Measurements from ENCODE around the gene GNAO1.
A peak's percentile ranks its signal among the peaks of the same experiment; 100 is the strongest.

Gene GNAO1

GRCh38 chr16:56265746-56266145 lies 74.5 kb downstream of the GNAO1 start:
- no peak for DNase-seq (ENCODE audit: low spot score)

- DNase-seq (ENCODE audit: low spot score): no peak
Measured at GRCh38 chr16:56266641-56267607, 75.6 kb downstream of the GNAO1 start.

- no peak for DNase-seq (ENCODE audit: low spot score)
Measured at GRCh38 chr16:56267888-56268287, 76.6 kb downstream of the GNAO1 start.

GRCh38 chr16:56268799-56269198 lies 77.5 kb downstream of the GNAO1 start:
- no peak for DNase-seq (ENCODE audit: low spot score)

DNA sequence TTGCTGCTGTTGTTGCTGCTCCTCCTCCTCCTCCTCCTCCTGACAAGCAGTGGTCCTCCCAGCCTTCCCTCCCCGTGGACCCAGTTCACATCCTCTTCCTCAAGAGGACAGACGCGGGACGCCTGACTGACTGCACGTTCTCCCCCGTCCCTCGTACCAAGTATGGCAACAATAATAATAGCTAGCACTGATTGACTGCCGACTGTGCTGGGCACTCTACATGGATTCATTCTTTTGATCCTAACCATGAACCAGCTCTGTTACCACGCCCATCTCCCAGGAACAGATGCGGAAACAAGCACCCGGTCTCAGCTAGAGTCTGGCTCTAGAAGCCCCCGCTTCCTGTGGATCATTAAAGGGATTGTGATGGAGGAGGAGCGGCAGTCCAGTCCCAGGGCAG lies 78.0 kb downstream of the GNAO1 start:
- DNase-seq (ENCODE audit: low spot score): no peak

- DNase-seq (ENCODE audit: low spot score): no peak
Measured at GRCh38 chr16:56269811-56270684, 78.8 kb downstream of the GNAO1 start.

GRCh38 chr16:56270828-56271227 lies 79.5 kb downstream of the GNAO1 start:
- no peak for DNase-seq (ENCODE audit: low spot score)

DNA sequence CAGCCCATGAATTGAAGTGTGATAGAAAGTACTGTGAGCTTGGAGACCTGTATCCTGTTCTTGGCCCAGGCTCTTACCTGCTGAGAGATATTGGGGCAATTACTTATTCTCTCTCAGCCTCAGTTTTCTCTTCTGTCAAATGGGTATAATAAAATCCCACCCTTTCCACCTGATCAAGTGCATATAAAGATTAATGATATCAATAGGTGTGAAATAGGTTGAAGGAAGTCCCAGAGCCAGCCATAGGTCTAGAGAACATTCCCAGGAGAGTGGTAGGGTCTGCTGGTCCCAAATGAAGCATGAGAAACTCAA lies 81.2 kb downstream of the GNAO1 start:
- no peak for DNase-seq (ENCODE audit: low spot score)

DNA sequence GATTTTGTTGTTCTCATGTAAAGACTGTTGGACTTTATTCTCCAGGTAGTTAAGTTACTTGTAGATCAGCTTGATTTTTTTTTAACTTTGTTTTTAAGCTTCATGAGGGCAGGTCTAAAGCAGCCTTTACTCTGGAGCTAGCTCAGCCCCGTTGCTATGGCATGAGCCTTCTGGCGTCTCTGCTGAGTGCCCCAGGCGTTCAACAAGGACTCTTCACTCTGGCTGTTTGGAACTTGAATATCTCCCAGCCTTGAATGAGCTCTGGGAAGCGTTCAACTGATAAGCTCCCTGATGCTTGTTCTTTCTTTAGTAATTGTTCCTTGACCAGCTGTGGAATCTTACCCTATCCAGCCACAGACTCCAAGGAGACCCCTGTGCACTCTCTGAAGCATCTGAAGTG lies 82.3 kb downstream of the GNAO1 start:
- no peak for DNase-seq (ENCODE audit: low spot score)

DNA sequence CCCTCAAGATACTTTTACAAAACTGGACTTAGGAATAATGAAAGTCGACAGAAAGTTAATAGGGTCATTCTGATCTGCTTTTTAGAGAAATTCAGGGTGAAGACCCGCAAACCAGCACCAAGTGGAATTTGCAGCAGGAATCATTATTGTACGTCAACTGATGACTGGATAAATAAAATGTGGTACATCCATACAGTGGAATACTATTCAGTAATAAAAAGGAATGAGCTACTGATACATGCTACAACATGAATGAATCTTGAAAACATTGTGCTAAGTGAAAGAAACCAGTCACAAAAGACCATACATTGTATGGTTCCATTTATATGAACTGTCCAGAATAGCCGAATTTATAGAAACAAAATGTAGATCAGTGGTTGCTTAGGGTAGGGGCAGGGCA lies 83.1 kb downstream of the GNAO1 start:
- DNase-seq (ENCODE audit: low spot score): no peak

GRCh38 chr16:56275076-56275475 lies 83.8 kb downstream of the GNAO1 start:
- no peak for DNase-seq (ENCODE audit: low spot score)

GRCh38 chr16:56275801-56276200 lies 84.5 kb downstream of the GNAO1 start:
- DNase-seq (ENCODE audit: low spot score): no peak

DNA sequence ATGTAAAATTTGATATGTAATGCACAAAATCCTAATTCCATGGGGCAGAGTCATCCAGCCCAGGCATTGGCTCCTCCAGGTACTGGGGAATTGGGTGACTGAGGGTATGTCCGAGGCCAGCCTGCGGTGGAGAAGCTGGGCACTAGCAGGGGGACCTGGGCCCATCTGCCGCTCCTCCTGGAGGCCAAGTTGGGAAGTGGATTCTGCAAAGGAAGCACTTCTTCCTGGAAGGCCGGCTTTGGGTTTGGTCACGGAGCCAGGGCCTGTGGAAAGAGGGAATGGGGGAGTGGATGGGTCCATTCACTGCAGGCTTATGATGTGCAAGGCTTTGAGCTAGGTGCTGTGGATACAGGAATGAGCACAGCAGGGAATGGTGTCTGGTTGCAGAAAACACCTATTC lies 85.8 kb downstream of the GNAO1 start:
- no peak for DNase-seq (ENCODE audit: low spot score)

DNA sequence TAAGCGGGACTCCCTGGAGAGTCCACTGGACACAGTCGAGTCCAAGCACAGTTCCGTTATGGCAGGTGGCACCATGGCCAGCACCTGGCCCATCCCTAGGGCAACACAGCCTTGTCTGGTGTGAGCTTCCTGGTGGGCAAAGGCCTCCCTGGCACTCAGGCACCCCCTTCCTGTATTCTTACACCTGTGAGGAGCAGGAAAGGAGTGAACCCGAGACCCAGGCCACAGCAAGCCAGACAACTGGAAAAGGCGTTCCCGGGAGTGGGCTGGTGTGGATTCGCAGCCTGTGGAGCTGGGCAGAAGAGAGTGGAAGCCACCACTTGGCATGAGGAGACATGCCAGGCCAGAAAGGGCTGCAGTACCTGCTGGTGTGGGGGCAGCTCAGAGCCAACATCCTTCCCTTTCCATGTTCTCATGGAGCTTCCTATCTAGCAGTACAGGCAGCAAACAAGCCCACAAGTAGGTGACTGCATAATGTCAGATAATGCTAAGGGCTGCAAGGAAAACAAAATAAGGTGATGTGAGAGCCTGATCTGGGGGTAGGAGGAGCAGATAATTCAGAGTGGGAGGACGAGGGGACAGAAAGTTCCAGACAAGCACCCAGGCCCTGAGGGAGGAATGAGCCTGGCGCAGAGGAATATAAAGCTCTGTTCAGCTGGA lies 87.0 kb downstream of the GNAO1 start:
- no peak for DNase-seq (ENCODE audit: low spot score)

DNA sequence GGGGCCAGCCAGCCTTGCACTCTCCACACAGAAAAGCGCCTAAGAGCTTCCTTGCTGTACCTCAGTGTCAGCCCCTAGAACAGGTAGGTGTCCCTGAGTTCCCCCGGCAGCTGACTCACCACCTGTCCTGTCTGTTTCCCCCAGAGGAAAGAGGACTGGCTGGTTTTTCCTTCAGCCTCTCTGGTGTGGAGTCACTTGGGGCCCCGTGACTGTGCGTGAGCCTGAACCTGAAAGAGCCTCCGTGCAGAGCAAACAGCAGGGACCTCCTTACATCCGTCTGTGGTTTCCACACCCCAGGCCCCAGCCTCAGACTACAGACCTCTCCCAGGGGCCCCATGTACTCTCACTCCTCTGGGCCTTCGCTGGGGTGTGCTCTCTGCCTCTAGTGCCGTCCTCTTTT lies 87.8 kb downstream of the GNAO1 start:
- DNase-seq (ENCODE audit: low spot score): peak; percentile 50

DNA sequence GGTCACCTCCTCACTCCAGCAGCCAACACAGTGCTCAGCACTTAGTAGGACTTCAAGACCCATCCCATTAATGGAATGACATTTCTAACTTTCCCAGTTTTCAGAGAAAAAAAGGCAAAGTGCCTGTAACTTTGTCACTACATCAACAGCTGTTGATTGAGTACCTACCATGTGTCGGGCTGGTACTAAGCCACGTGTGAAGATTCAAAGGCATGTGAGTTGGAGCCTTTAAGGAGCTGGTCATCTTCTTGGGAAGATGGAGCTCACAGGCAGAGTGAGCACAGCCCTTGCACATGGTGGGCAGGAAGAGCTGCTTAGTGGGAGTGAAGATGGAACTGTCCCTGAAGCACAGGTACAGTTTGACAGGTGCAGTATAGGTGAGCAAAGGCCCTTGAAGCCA lies 88.6 kb downstream of the GNAO1 start:
- DNase-seq (ENCODE audit: low spot score): no peak

- DNase-seq (ENCODE audit: low spot score): no peak
Measured at GRCh38 chr16:56281249-56281805, 90.0 kb downstream of the GNAO1 start.

- DNase-seq (ENCODE audit: low spot score): no peak
Measured at GRCh38 chr16:56282451-56282850, 91.2 kb downstream of the GNAO1 start.

DNA sequence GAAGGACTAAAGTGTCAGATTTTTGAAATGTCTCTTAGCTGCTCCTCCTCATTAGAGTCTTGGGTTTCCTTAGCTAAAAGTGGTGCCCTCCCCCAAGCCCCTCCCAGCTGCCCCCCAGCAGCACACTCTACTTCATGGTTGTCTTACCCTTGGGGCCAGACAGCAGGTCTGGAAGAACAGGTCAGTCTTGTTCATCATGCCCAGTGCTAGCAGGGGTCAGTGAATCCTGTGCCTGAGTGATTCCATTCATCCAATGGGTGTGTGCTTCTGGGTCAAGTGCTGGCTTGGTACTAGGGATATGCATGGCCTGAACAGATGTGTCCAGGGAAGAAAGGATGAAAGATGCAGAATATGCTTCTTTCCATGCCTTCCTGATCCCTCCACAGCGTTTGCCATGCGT lies 93.2 kb downstream of the GNAO1 start:
- DNase-seq (ENCODE audit: low spot score): no peak

DNA sequence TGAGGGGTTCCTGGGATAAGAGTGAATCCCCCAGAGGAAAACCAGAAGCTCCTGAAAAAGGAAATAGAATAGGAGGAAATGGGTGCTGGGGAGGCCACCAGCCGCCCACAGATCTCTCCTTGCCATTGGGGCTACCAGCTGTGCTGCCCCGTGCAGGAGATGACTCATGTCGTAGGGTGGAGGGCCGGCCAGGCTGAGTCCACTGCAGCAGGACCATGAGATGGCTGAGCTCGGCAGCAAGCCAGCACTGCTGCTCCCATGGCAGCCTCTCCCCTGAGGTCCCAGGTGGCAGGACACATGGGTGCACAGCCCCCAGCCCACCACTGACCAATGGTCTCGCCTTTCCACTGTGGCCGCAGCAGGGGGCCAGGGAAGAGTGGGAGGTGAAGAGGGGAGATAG lies 95.5 kb downstream of the GNAO1 start:
- DNase-seq (ENCODE audit: low spot score): no peak

- DNase-seq (ENCODE audit: low spot score): no peak
Measured at GRCh38 chr16:56288019-56288418, 96.7 kb downstream of the GNAO1 start.

DNA sequence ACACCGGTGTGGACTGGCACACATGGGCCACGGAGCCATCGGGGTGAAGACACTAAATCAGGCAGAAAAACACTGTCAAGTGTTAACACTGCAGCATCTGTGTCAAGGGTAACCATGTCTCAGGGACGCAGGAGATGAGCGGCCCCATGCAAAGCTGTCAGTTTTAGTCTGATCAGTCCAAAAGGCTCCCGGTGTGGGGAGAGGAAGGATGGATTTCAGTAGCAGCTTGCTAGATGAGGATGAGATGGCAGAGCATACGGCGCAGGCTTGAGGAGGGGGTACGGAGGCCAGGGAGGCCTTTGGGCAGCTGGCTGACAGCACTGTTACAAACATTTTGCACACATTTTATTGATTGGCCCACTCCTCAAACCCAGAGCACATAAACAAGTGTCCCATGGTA lies 98.1 kb downstream of the GNAO1 start:
- DNase-seq (ENCODE audit: low spot score): no peak
